D341Med (cell line): ENCODE results near the gene LGI2.
A peak's percentile ranks its signal among the peaks of the same experiment; 100 is the strongest.

Experiments
- DNase-seq: peaks from one replicate; pipeline ENCODE4 v3.0.0; 2012; ENCODE audit warnings: low spot score

Gene LGI2

GRCh38 chr4:24995346-24995919 is 35.3 kb downstream of the LGI2 start:
- DNase-seq, result no peak

- DNase-seq, result no peak
Measured at GRCh38 chr4:24993551-24994080, 37.1 kb downstream of the LGI2 start.

GRCh38 chr4:24992968-24993367 is 37.8 kb downstream of the LGI2 start:
- DNase-seq, result no peak

DNA sequence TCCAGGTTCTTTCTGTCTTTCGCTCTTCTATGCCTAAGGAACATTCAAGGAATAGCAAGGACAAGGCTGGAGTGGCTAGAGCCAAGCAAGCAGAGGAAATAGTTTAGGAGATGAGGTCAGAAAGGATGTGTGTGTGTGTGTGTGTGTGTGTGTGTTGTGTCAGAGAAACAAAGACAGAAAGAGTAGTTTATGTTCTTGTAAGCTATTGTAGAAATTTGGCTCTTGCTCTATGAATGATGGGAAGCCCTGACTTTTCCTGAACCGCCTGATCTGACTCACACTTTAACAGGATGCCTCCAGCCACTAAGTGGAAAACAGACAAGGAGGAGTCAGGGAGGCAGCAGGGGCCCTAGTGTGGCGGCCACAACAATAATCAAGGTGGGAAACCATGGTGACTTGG is 39.7 kb downstream of the LGI2 start:
- no peak for DNase-seq

DNA sequence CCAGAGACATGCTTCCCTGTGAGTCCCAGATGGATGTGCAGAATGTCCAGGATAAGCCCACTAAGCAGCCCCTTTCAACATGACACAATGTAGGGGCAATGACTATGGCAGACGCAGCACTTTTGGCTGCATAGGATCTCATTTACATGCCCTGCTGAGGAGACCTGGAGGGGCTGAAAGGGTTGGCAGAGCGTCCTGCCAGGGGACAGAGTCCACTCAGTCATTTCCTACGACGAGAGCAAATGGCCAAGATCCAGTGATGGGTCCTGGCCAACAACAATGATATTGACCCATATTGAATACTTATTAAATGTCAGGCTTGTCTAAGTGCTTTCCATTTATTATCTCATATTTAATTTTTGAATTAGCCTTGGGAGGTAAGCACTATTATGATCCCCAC is 41.4 kb downstream of the LGI2 start:
- DNase-seq, result no peak

DNA sequence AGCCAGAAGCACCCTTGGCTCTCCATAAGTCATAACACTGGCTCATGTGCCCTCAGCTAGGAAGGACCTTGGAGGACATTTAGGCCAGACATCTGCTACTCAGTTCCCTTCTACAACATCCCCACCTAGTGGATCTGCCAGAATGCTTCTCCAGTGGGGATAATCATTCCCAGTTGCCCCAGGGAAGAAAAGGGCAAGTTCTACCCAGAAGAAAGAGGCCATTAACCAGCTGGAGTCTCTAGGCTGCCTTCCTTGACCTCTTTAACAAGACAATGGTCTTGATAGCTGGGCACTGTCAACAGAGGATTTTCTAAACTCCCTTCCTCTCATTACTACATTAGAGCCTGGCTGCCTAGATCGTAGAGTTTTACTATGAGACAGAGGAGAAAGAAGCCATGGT is 42.0 kb downstream of the LGI2 start:
- DNase-seq, result peak; percentile 56

- DNase-seq, result no peak
Measured at GRCh38 chr4:24984602-24985532, 45.9 kb downstream of the LGI2 start.

DNA sequence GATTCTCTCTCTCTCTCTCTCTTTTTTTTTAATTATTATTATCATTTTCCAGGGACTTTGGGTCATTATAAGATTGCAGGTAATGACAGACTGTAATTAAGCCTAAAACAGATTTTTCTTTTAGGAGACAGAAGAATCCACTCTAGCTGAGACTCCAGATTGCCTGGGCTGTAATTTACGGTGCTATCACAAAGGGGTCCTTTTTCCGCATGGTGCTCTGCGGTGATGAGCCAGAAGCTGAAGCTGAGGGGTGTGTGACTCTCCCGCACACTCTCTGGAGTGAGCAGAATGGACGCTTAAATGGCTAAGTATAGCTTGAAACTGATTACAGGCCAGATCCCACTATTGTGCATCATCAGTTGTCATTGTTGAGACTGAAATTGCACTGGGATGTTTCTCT is 50.0 kb downstream of the LGI2 start:
- DNase-seq, result no peak

- DNase-seq, result peak; percentile 75
Measured at GRCh38 chr4:24980064-24980690, 50.6 kb downstream of the LGI2 start.

GRCh38 chr4:24979554-24979953 is 51.2 kb downstream of the LGI2 start:
- DNase-seq, result no peak

GRCh38 chr4:24978291-24979075 is 52.3 kb downstream of the LGI2 start:
- DNase-seq, result no peak

DNA sequence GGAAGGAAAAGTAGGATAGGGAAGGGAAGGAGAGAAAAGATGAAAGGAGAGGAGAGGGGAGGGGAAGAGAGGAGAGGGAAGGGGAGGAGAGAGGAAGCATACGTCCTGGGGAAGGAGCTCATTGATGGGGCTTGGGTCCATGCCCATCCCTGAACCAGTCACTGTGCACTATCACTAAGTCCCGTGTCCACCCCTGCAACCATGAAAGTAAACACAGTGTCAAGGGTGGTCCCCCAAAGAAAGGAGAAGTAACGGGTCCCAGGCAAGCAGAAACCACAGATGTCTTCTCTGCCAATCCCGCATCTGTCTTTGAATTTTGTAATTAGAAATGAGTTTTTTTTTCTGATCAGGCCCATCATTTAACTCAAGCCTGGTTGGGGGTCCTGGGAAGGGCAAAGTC is 55.2 kb downstream of the LGI2 start:
- no peak for DNase-seq

GRCh38 chr4:24973747-24974601 is 56.8 kb downstream of the LGI2 start:
- DNase-seq, result no peak

DNA sequence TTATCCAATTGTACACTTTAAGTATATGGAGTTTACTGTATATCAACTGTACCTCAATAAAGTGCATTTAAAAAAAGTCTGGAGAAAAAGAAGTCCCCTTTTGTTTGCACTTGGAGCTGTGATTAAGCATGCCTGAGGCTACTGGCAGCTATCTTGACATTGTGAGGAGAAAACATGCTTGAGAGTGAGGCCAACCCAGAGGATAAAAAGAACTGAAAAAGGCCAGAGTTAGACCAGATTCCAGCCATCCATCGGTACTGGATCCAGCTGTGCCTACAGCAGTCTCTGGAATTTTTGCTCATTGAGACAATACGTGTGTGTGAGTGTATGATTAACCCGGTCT is 57.4 kb downstream of the LGI2 start:
- no peak for DNase-seq

DNA sequence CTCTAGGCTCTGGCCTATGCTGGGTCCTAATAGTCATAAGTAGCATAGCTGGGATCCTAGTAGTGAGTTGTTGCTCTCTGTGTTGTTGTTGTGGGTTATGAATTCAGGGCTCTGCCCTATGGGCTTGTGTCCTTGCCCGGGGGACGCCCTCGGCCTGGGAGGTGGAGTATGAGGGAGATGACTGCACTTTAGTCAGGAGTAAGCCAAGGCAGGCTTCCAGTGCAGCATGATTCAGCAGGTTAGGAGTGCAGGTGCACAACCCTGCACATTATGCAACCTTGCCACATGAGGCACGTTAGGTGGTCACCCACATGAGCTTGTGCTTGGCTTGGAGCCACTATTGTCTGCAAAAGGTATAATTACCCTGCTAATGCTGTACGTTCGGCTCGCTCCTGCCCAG is 59.6 kb downstream of the LGI2 start:
- no peak for DNase-seq

DNA sequence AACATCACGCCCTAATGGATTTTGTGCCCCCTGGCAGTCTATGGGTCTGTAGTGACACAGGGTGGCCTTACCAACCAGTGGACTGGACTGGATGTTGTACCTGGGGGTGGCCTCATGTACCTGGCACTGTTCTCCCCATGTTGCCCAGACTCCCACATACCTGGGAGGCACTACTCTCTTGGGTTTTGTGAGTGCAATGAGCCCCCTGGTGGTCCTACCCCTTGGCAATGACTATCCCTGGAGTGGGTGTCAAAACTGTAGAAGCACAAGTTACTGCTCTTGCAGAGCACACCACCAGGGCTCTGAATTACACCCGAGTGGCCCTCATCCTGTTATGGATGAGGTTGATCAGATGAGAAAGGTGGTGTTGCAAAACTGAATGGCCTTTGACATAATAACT is 60.1 kb downstream of the LGI2 start:
- no peak for DNase-seq

- DNase-seq, result no peak
Measured at GRCh38 chr4:24970191-24970590, 60.6 kb downstream of the LGI2 start.

- DNase-seq, result no peak
Measured at GRCh38 chr4:24969486-24969885, 61.3 kb downstream of the LGI2 start.

DNA sequence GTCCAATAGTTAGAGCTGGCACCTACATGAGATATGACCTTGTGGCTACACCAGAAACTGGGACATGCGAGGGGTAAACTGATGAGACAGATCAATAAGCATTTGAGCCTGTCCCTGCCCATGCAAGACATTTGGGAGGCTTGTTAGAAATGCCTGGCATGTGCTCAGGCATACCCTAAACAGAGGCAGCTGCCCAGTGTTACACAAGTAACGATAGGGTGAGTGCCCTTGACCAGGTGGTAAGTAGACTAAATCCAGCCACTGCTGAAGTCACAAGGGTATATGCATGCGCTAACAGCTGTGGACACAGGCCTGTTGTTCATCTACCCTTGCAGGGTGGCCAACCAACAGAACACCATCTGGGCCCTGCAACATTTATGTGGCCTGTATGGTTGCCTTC is 61.8 kb downstream of the LGI2 start:
- no peak for DNase-seq

DNA sequence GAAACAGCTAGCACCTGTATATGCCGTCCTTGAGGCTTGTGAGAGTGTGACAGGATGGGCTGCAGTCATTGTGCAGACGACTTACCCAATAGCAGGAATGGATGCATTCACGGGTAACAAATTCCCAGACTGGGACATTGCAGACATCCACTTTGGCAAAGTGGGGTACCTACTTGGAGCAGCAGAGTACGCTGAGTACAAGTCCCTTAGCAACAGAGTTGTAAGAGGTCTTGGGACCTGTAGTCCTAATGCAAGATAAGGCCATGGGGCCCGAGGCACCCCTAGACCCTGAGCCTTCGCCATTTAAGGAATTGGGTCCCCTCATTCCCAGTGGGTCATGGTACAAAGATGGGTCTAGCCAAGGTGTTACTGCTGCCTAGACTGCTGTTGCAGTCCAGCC is 62.5 kb downstream of the LGI2 start:
- no peak for DNase-seq

GRCh38 chr4:24967346-24967745 is 63.4 kb downstream of the LGI2 start:
- DNase-seq, result no peak
